HUES64 (cell line): ENCODE results near the gene GHRH.

Source experiments
- H3K27ac ChIP-seq: 2 replicates; pipeline ENCODE4 v1.7.0; 2013; ENCODE audit warnings: low read depth, low read length, inconsistent platforms
- H3K27me3 ChIP-seq: 2 replicates; pipeline ENCODE4 v1.6.1; 2013; ENCODE audit warnings: mild to moderate bottlenecking, low read length; ENCODE audit not compliant: insufficient read depth
- H3K36me3 ChIP-seq: 2 replicates; pipeline ENCODE4 v1.6.1; 2013; ENCODE audit warnings: mild to moderate bottlenecking, low read length; ENCODE audit not compliant: insufficient read depth
- H3K4me1 ChIP-seq: 2 replicates; pipeline ENCODE4 v1.6.1; 2013; ENCODE audit warnings: mild to moderate bottlenecking, low read length, moderate library complexity; ENCODE audit not compliant: insufficient read depth
- H3K4me3 ChIP-seq: 2 replicates; pipeline ENCODE4 v1.5.1; 2013; ENCODE audit warnings: mild to moderate bottlenecking, low read length, moderate library complexity
- H3K9ac ChIP-seq: 2 replicates; pipeline ENCODE4 v1.6.1; 2013; ENCODE audit warnings: mild to moderate bottlenecking, low read depth, low read length
- H3K9me3 ChIP-seq: 2 replicates; pipeline ENCODE4 v1.6.1; 2013; ENCODE audit warnings: low read depth, low read length; ENCODE audit not compliant: insufficient read depth
- WGBS: fragments of 150-250, 120-280 bp; methylation state at CpG from one replicate; pipeline ENCODE4 v1.1.7; 2013; ENCODE audit warnings: missing lambda C conversion rate; 5-methylcytosine and 5-hydroxymethylcytosine counted together

The GHRH gene

DNA sequence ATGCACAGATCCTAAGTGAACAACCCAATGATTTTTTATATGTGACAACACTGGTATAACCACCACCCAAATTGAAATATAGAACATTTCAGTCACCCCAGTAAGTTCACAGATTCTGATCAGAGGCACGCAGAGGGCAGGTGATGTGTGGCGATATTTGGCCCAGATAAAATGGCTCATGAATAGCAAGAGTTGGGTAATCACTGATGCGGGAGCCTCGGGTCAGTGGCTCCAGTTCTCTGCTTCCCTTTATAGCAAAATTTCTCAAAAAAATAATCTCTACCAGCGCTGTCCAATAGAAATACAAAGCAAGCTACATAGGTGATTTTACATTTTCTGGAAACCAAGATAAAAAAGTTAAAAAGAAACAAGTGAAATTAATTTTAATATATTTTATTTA, 14.9 kb downstream of the GHRH start:
- Histone ChIP-seq H3K4me3 (no peak overlapping the region), H3K4me1 (peaks cover 27% of the 10 kb centered on the region), H3K36me3 (peaks cover 27% of the 10 kb centered on the region), H3K9ac (no peak overlapping the region), H3K27me3 (no peaks in the 10 kb centered on the region), H3K9me3 (no peaks in the 10 kb centered on the region), H3K27ac (no peak overlapping the region)
- WGBS, result 97% methylated on average over 5 of the region's 5 CpGs

DNA sequence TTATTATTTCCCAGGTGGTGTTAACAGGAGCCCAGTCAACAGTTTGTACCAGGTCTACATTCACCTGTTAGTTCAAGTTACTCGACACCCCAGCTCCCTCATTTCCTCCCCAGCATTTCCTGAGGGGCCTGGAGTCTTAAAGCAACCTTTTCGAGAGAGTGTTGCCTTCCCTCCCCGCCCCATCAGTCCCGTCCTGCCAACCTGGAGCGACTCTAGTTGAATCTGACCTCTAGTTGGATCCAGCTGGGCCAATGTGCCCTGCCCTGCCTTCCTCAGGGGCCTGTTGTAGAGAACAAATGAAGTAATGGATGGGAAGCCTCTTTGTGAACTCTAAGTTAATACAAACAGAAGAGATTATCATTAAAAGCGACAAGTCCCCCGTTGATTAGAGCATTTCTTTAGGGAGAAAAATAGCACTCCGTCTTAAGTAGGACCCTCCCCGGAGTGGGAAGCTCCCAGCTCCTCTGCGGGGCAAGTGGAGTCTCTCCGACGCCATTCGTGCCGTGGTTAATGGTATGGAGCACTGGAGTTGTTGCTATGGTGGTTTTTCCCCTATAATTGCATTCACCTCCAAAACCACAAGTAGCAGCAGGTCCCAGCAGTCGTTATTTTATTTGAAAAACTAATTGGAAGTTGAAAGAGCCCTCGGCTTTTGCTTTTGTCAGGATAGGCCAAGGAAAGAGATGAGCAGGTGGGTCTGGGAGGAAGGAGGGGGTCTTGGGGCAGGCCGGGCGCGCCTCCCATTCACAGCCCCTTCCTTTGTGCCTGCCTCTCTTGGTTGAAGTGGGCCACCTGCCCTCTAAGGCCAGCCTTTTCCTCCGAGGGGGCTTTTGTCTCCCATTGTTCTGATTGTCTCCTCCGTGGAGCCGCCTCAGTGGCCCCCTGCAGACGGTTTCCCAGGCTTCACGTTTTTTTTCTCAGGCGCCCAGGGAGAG, 16.1 kb downstream of the GHRH start:
- peaks cover 16% of the 10 kb centered on the region for H3K4me1 ChIP-seq
- peaks cover 40% of the 10 kb centered on the region for H3K36me3 ChIP-seq
- H3K4me3 ChIP-seq, result no peak overlapping the region
- peak overlapping the region; percentile 22 for H3K9ac ChIP-seq
- H3K27ac ChIP-seq, result peak overlapping the region; percentile 62
- H3K27me3 ChIP-seq, result no peaks in the 10 kb centered on the region
- H3K9me3 ChIP-seq, result no peaks in the 10 kb centered on the region
- 58% methylated on average over 23 of the region's 25 CpGs for WGBS

DNA sequence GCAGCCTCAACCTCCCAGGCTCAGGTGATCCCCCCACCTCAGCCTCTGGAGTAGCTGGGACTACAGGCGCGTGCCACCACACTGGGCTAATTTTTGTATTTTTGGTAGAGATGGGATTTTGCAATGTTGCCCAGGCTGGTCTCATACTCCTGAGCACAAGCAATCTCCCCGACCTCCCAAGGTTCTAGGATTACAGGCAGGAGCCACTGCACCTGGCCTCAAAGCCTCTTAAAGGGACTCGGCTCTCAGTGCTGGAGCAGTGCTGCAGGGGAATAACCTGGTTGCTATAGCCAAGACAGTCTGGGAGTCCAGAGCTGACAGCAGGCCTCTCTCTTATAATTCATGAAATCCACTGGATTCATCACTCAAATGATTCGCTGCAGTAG, 17.0 kb downstream of the GHRH start:
- peaks cover 49% of the 10 kb centered on the region for H3K36me3 ChIP-seq

DNA sequence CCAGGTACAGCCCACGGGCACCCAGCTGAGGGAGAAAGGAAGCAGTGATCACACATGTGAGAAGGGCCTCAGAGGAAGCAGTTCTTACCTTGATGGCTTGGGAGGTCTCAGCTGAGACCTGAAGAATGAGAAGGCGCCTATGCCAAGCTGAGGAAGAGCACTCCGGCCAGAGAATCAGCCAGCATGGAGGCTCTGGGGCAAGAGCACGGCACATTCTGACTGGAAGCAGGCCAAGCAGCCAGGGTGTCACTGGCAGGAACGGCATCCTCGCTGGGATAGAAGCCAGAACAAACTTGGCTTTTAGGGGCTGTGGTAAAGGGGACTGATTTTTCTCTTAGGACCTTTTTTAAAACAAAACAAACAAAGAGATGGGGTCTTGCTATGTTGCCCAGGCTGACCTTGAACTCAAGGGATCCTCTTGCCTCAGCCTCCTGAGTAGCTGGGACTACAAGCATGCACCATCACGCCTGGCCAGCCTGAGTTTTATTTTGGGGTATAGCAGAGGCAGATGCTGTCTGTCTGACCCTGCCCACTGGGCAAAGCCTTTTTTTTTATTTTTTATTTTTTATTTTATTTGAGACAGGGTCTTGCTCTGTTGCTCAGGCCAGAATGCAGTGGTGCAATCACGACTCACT, 17.6 kb downstream of the GHRH start:
- no peaks in the 10 kb centered on the region for H3K9me3 ChIP-seq
- H3K36me3 ChIP-seq, result peaks cover 54% of the 10 kb centered on the region
- no peak overlapping the region for H3K9ac ChIP-seq
- H3K4me3 ChIP-seq, result no peak overlapping the region
- peaks cover 16% of the 10 kb centered on the region for H3K4me1 ChIP-seq
- H3K27ac ChIP-seq, result no peak overlapping the region
- 94% methylated on average over 8 of the region's 8 CpGs for WGBS
- no peaks in the 10 kb centered on the region for H3K27me3 ChIP-seq

More for the DNA sequence above, 17.0 kb downstream of the GHRH start:
- Histone ChIP-seq H3K27ac (peak overlapping the region; percentile 62; the same call in 1 of the 2 replicates), H3K9me3 (no peaks in the 10 kb centered on the region), H3K4me1 (peaks cover 16% of the 10 kb centered on the region), H3K27me3 (no peaks in the 10 kb centered on the region), H3K9ac (no peak overlapping the region), H3K4me3 (no peak overlapping the region)
- 78% methylated on average over 5 of the region's 5 CpGs for WGBS

DNA sequence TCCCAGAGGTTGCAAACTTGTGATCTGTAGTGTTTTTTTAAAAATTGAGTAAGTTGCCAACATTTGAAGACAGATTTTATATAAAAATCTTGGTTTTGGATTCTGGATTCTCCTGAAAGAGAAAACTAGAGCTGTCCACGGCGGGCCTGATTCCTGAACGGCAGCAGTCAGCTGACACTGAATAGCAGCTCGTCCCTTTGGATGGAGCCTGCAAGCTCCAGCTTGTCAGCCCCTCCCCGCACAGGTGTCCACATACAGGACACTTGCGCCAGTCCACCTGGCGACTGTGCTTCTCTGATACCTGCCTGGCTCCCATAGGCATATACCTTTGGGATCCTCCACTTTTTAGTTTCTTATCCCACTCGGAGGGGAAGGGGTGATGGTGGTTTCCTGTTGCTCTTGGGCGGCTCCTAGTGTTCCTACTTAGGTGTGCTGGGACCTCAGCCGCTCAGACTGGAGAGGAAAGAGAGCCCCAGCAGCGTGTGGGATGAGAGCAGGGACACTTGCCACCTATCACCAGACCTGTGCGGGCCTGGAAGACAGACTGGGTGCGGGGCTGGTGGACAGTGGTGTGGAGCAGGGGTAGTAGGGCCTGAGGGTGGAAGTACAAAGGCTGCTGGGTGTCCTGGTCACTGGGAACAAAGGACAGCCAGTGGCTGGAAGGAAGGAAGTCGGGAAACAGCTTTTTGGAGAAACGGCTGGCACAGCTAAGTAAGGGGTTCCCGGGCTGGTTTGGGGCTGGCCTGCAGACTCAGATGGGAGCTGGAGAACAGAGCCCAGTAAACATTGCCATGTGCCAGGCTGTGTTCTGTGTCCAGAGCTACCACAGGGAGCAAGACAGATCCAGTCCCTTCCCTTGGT, 18.3 kb downstream of the GHRH start:
- Histone ChIP-seq H3K9ac (no peak overlapping the region), H3K4me3 (no peak overlapping the region), H3K9me3 (no peaks in the 10 kb centered on the region), H3K4me1 (peaks cover 16% of the 10 kb centered on the region), H3K27me3 (no peaks in the 10 kb centered on the region), H3K27ac (no peak overlapping the region), H3K36me3 (peaks cover 62% of the 10 kb centered on the region)
- WGBS, result 92% methylated on average over 16 of the region's 16 CpGs

GRCh38 chr20:37242503-37242902, 19.1 kb downstream of the GHRH start:
- peaks cover 16% of the 10 kb centered on the region for H3K4me1 ChIP-seq
- H3K9me3 ChIP-seq, result no peaks in the 10 kb centered on the region
- no peak overlapping the region for H3K4me3 ChIP-seq
- H3K36me3 ChIP-seq, result peaks cover 70% of the 10 kb centered on the region
- no peak overlapping the region for H3K27ac ChIP-seq
- H3K27me3 ChIP-seq, result no peaks in the 10 kb centered on the region
- 91% methylated on average over 4 of the region's 4 CpGs for WGBS
- no peak overlapping the region for H3K9ac ChIP-seq

- WGBS, result 98% methylated on average over 3 of the region's 3 CpGs
- H3K4me1 ChIP-seq, result peaks cover 9% of the 10 kb centered on the region
- H3K4me3 ChIP-seq, result no peak overlapping the region
- H3K27me3 ChIP-seq, result no peaks in the 10 kb centered on the region
- H3K36me3 ChIP-seq, result peaks cover 89% of the 10 kb centered on the region
- 0 out of 2 replicates have a peak overlapping the region, but pooled peaks have one; percentile 15 for H3K27ac ChIP-seq
- H3K9ac ChIP-seq, result no peak overlapping the region
- H3K9me3 ChIP-seq, result no peaks in the 10 kb centered on the region
Measured at GRCh38 chr20:37240337-37241067, 21.1 kb downstream of the GHRH start.

GRCh38 chr20:37238935-37239451, 22.6 kb downstream of the GHRH start:
- WGBS, result 97% methylated on average over 1 of the region's 1 CpG
- Histone ChIP-seq H3K4me3 (no peak overlapping the region), H3K27me3 (no peaks in the 10 kb centered on the region), H3K9ac (no peak overlapping the region), H3K9me3 (no peaks in the 10 kb centered on the region), H3K4me1 (no peaks in the 10 kb centered on the region), H3K36me3 (peaks cover 98% of the 10 kb centered on the region), H3K27ac (no peak overlapping the region)

DNA sequence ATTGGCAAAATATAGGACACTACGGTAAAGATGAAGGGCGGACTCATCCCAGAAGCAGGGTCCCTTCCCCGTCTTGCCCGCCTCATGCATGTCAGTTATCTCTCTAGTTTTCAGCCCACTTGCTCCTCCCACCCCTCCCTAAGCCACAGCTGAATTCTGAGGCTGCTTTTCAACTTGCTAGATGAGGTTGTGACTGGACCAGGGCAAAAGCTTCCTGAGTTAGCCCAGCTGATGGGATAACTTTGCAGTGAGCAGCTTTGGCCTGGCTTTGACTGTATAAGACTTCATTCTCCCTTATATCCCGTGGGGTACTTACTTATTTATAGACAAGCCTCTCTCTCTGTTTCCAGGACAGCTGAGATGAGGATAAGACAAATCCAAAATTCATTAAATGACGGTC, 23.2 kb downstream of the GHRH start:
- no peaks in the 10 kb centered on the region for H3K9me3 ChIP-seq
- no peaks in the 10 kb centered on the region for H3K4me1 ChIP-seq
- WGBS, result 95% methylated on average over 6 of the region's 6 CpGs
- H3K27ac ChIP-seq, result no peak overlapping the region
- no peak overlapping the region for H3K4me3 ChIP-seq
- H3K9ac ChIP-seq, result no peak overlapping the region
- no peaks in the 10 kb centered on the region for H3K27me3 ChIP-seq
- peaks cover 98% of the 10 kb centered on the region for H3K36me3 ChIP-seq

DNA sequence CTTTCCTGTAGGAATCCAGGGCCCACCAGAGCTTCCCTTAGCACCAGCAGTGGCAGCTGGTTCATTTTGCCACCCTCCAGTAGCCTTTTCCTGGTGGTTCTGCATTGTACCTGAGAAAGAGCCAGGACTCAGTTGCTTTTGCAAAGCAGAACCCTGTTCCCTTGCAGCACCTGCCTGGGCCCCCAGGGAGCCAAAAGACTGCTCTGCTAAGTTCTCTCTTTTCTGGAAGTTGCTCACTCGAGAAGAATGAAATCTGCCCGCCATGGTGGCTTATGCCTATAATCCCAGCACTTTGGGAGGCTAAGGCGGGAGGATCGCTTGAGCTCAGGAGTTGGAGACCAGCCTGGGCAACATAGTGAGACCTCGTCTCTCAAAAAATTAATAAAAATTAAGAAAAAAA, 24.0 kb downstream of the GHRH start:
- peaks cover 98% of the 10 kb centered on the region for H3K36me3 ChIP-seq
- no peaks in the 10 kb centered on the region for H3K9me3 ChIP-seq
- H3K4me3 ChIP-seq, result no peak overlapping the region
- 93% methylated on average over 4 of the region's 5 CpGs for WGBS
- H3K27me3 ChIP-seq, result no peaks in the 10 kb centered on the region
- no peak overlapping the region for H3K27ac ChIP-seq
- no peaks in the 10 kb centered on the region for H3K4me1 ChIP-seq
- H3K9ac ChIP-seq, result no peak overlapping the region
